PFSK-1 (cell line): Measurements from ENCODE around the gene SOX12.

Experiments used
- SIN3A ChIP-seq: IDR thresholded peaks from 2 replicates; pipeline ENCODE4 v1.6.1; 2012; ENCODE audit warnings: mild to moderate bottlenecking, low read length, moderate library complexity, borderline replicate concordance; ENCODE audit not compliant: insufficient read depth
- TF ChIP-seq, protein P1 (sequence below), 2 experiments: IDR thresholded peaks; 2 replicates each; pipeline versions ENCODE4 v1.6.1 to v1.8.0; 2011 to 2012; ENCODE audit warnings: low read depth in 2 of 2, low read length in 2 of 2, control low read depth in 1 of 2, inconsistent platforms in 1 of 2, mild to moderate bottlenecking in 1 of 2, moderate library complexity in 1 of 2; ENCODE audit not compliant: insufficient read depth in 1 of 2

DNA sequence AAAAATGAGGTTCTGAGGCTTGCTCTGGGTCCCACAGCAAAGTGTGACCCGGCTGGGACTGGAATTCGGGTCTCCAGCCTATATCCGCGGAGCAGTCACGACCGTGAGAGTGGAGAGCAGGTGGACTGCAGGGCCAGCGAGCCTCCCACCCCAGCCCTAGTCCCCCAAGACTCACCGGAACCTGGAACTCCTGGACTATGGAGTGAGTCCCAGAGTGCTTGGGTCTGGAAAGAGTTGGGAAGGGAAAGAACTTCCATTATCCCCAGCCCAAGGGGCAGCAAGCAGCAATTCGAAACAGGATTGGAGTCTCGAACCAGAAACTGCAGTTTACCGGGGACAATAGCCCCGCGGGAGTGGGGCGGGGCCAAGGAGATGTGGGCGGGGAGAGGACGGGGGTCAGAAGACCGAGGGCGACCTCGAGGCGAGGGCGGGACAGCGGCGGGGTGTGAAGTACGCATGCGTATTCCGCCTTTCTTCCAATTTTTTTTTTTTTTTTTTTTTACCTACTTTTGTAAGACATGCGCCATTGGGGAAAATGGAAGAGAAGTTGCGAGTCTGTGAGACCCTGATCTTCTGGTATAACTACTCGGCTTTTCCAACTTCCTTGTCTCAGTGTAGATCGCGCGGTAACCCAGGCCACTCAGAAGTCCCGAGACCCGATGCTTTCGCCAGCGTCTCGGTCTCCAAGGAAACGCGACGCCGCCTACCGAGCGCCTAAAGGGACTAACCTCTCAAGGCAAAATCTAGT, 35.1 kb upstream of the SOX12 start, which contains the start of gene C20orf96:
- TF ChIP-seq SIN3A, result peak; percentile 96; the same call in 1 of the 2 replicates
- TF ChIP-seq, protein P1, sequence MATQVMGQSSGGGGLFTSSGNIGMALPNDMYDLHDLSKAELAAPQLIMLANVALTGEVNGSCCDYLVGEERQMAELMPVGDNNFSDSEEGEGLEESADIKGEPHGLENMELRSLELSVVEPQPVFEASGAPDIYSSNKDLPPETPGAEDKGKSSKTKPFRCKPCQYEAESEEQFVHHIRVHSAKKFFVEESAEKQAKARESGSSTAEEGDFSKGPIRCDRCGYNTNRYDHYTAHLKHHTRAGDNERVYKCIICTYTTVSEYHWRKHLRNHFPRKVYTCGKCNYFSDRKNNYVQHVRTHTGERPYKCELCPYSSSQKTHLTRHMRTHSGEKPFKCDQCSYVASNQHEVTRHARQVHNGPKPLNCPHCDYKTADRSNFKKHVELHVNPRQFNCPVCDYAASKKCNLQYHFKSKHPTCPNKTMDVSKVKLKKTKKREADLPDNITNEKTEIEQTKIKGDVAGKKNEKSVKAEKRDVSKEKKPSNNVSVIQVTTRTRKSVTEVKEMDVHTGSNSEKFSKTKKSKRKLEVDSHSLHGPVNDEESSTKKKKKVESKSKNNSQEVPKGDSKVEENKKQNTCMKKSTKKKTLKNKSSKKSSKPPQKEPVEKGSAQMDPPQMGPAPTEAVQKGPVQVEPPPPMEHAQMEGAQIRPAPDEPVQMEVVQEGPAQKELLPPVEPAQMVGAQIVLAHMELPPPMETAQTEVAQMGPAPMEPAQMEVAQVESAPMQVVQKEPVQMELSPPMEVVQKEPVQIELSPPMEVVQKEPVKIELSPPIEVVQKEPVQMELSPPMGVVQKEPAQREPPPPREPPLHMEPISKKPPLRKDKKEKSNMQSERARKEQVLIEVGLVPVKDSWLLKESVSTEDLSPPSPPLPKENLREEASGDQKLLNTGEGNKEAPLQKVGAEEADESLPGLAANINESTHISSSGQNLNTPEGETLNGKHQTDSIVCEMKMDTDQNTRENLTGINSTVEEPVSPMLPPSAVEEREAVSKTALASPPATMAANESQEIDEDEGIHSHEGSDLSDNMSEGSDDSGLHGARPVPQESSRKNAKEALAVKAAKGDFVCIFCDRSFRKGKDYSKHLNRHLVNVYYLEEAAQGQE (IDR thresholded peaks at IDR 0.05; ENCODE audit: insufficient read depth in 1 of 2, low read depth in 2 of 2, low read length in 2 of 2), result 0 out of 4 replicates have a peak, but pooled peaks of 1 of the 2 experiments have one; percentile 19
